GM12874 (cell line): ENCODE results near the gene RNASEL.

Experiments
- CTCF ChIP-seq: IDR thresholded peaks from 2 replicates; pipeline ENCODE4 v1.5.1; 2011; ENCODE audit warnings: low read depth, mild to moderate bottlenecking, control low read depth, low read length, moderate library complexity; ENCODE audit not compliant: insufficient read depth

The RNASEL gene

GRCh38 chr1:182588500-182589396 is at the start of gene RNASEL:
Gene RNASEL (minus strand): TSS chr1:182589256. CDS start chr1:182586806, 2,450 bp downstream.
- no peak for TF ChIP-seq CTCF

- TF ChIP-seq CTCF: no peak
Observed at GRCh38 chr1:182637769-182638168, 48.7 kb upstream of the RNASEL start.

- TF ChIP-seq CTCF: no peak
Observed at GRCh38 chr1:182635871-182636270, 46.8 kb upstream of the RNASEL start.

GRCh38 chr1:182634306-182635072 is 45.4 kb upstream of the RNASEL start:
- TF ChIP-seq CTCF: no peak

GRCh38 chr1:182633657-182634281 is 44.7 kb upstream of the RNASEL start:
- TF ChIP-seq CTCF: no peak

- no peak for TF ChIP-seq CTCF
Observed at GRCh38 chr1:182633031-182633430, 44.0 kb upstream of the RNASEL start.

- no peak for TF ChIP-seq CTCF
Observed at GRCh38 chr1:182631954-182632353, 42.9 kb upstream of the RNASEL start.
